ENCODE results near the gene UBAC2. TPM values are rescaled to one million over a fixed set of nuclear protein-coding genes. Genes with fewer than 3 reads are reported as not detected.
"Not testable (repeated sequence)": the region's sequence is repeated elsewhere in the genome, so short reads cannot be mapped to it uniquely, and the experiment has no call there.

Gene UBAC2
- total RNA-seq, 2 donors from 2014 or later: 72.7 to 80.4 TPM

DNA sequence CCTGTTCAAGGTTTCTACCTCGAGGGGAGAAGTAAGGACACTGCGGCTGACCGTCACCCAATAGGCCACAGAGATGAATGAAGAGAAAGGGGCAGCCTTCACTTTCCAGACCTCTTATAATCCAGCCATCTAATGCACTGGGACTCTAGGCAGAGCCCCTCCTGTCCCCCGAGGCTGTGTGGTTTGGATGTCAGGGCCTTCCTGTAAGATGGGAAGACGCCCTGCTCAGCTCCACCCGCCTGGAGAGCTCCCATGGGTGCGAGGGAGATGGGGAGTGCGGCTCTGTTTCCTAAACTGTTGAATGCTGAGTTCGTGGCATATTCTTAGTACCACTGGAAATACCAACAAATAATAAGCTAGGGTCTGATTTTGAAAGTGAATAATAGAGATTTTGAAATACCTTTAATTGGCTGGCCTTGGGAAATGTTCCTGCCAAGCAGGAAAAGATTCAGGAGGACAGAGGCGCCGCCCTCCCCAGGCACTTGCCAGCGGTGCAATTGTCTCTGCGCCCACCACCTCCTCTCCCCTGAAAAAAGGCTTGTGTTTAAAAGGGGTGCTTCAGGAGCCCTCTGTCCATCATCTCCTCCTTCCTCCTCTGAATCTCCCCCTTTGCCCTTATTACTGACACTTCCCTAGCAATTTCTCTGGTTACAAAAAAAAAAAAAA, 191.9 kb downstream of the UBAC2 start:
- Mint-ChIP-seq H3K27me3 (ENCODE audit: insufficient read depth) (no peaks in the 10 kb centered on the region), H3K4me1 (peaks cover under 1% of the 10 kb centered on the region), H3K27ac (no peak overlapping the region), H3K36me3 (ENCODE audit: low read depth) (peaks cover 13% of the 10 kb centered on the region), H3K9me3 (no peaks in the 10 kb centered on the region), H3K4me3 (no peak overlapping the region)
- Histone ChIP-seq H3K9ac (ENCODE audit: extremely low read depth, low read length, poor library complexity, severe bottlenecking) (no peak overlapping the region), H3K27me3 (ENCODE audit: control insufficient read depth, insufficient read depth, low read length, poor library complexity, severe bottlenecking) (no peaks in the 10 kb centered on the region), H3K9me3 (ENCODE audit: control insufficient read depth, low read length) (no peaks in the 10 kb centered on the region), H3K4me3 (ENCODE audit: low read length) (no peak overlapping the region), H3K27ac (ENCODE audit: low read depth, low read length) (no peak overlapping the region), H3K36me3 (ENCODE audit: control insufficient read depth, insufficient read depth, low read length) (no peaks in the 10 kb centered on the region), H3K4me1 (ENCODE audit: control insufficient read depth, insufficient read depth, low read length) (no peaks in the 10 kb centered on the region)
- no peak for DNase-seq
- TF ChIP-seq, protein P1, sequence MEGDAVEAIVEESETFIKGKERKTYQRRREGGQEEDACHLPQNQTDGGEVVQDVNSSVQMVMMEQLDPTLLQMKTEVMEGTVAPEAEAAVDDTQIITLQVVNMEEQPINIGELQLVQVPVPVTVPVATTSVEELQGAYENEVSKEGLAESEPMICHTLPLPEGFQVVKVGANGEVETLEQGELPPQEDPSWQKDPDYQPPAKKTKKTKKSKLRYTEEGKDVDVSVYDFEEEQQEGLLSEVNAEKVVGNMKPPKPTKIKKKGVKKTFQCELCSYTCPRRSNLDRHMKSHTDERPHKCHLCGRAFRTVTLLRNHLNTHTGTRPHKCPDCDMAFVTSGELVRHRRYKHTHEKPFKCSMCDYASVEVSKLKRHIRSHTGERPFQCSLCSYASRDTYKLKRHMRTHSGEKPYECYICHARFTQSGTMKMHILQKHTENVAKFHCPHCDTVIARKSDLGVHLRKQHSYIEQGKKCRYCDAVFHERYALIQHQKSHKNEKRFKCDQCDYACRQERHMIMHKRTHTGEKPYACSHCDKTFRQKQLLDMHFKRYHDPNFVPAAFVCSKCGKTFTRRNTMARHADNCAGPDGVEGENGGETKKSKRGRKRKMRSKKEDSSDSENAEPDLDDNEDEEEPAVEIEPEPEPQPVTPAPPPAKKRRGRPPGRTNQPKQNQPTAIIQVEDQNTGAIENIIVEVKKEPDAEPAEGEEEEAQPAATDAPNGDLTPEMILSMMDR (conservative IDR thresholded peaks at IDR 0.05): no peak
- 84 to 92% methylated on average over 8 to 12 of the region's 13 CpGs for WGBS, 2 experiments (ENCODE audit: insufficient coverage in 1 of 2, insufficient read length in 1 of 2)

GRCh38 chr13:99393391-99393790, 192.7 kb downstream of the UBAC2 start:
- H3K4me3 Mint-ChIP-seq; H3K4me1 ChIP-seq (ENCODE audit: control insufficient read depth, insufficient read depth, low read length); H3K27me3 Mint-ChIP-seq (ENCODE audit: insufficient read depth); H3K9ac ChIP-seq (ENCODE audit: extremely low read depth, low read length, poor library complexity, severe bottlenecking); H3K27ac ChIP-seq (ENCODE audit: low read depth, low read length); H3K27ac Mint-ChIP-seq; H3K4me1 Mint-ChIP-seq; H3K9me3 Mint-ChIP-seq; H3K4me3 ChIP-seq (ENCODE audit: low read length); H3K36me3 Mint-ChIP-seq (ENCODE audit: low read depth); DNase-seq; H3K9me3 ChIP-seq (ENCODE audit: control insufficient read depth, low read length); H3K36me3 ChIP-seq (ENCODE audit: control insufficient read depth, insufficient read depth, low read length); H3K27me3 ChIP-seq (ENCODE audit: control insufficient read depth, insufficient read depth, low read length, poor library complexity, severe bottlenecking): not testable (repeated sequence)
- WGBS, 2 experiments (ENCODE audit: insufficient coverage in 1 of 2, insufficient read length in 1 of 2): 92 to 100% methylated on average over 1 to 6 of the region's 7 CpGs

DNA sequence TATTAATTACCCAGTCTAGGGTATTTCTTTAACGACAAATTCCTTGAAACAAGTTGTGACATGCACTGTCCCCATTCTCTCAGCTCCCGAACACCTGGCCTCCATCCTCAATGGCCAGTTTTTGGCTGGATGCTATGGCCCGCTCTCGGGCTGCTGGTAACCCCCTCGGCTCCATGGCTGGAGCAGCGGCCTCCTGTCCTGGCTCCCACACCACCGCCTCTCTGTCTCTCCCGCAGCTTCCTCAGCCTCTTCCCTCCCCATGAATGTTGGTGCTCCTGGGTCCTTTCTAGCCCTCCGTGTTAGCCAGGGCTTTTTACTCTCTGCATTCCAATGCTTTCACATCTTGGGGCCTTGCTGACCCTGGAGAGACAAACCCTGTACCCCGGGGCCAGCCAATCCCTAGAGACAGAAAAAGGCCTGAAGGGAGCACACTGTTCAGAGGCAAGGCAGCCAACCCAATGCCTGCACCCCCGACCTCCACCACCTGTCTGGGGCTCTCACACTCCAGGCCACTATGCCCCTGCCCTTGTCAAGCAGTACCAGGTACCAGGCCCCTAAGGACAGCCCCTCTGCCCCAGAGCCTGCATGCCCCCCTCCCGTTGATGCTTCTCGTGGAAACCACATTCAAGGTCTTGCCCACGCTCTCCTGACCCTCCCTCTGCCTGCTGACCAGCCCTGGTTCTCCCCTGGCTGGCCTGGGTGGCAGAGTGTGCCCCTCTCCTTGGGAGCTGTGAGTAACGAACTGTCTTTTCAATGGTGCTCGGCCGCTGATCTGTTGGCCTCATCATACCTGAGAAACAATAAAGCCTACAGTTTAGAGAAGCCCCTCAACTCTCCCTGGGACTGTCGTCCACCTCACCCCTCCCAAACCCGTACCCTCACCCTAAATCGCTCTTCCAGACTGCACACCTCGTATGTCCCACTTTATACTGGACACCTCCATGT, 193.4 kb downstream of the UBAC2 start:
- Mint-ChIP-seq H3K9me3 (no peaks in the 10 kb centered on the region), H3K27me3 (ENCODE audit: insufficient read depth) (no peaks in the 10 kb centered on the region), H3K4me3 (no peak overlapping the region), H3K4me1 (no peaks in the 10 kb centered on the region), H3K27ac (no peak overlapping the region), H3K36me3 (ENCODE audit: low read depth) (peaks cover 3% of the 10 kb centered on the region)
- WGBS, 2 experiments (ENCODE audit: insufficient coverage in 1 of 2, insufficient read length in 1 of 2): 91 to 94% methylated on average over 21 of the region's 21 CpGs
- Histone ChIP-seq H3K36me3 (ENCODE audit: control insufficient read depth, insufficient read depth, low read length) (no peaks in the 10 kb centered on the region), H3K27me3 (ENCODE audit: control insufficient read depth, insufficient read depth, low read length, poor library complexity, severe bottlenecking) (no peaks in the 10 kb centered on the region), H3K4me3 (ENCODE audit: low read length) (no peak overlapping the region), H3K9me3 (ENCODE audit: control insufficient read depth, low read length) (no peaks in the 10 kb centered on the region), H3K9ac (ENCODE audit: extremely low read depth, low read length, poor library complexity, severe bottlenecking) (no peak overlapping the region), H3K27ac (ENCODE audit: low read depth, low read length) (no peak overlapping the region), H3K4me1 (ENCODE audit: control insufficient read depth, insufficient read depth, low read length) (no peaks in the 10 kb centered on the region)
- DNase-seq: no peak
- TF ChIP-seq, protein P1 (conservative IDR thresholded peaks at IDR 0.05): no peak
